GM12878 (cell line): ENCODE results near the gene CD27.

Experiments used
- BCL11A ChIP-seq: IDR thresholded peaks from 2 replicates; pipeline ENCODE4 v1.6.1; 2011; ENCODE audit warnings: low read depth, low read length
- CTCF ChIP-seq, 3 experiments: IDR thresholded peaks in 2 of 3; conservative IDR thresholded peaks in 1 of 3; 2 replicates each; pipeline ENCODE4 v1.5.1; 2011; ENCODE audit warnings: low read depth in 3 of 3, low read length in 3 of 3, mild to moderate bottlenecking in 3 of 3, control low read depth in 2 of 3, moderate library complexity in 2 of 3, inconsistent platforms in 1 of 3, mixed read lengths in 1 of 3; ENCODE audit not compliant: control insufficient read depth in 2 of 3, insufficient read depth in 1 of 3; ENCODE audit errors: extremely low read depth in 1 of 3
- EGR1 ChIP-seq, 2 experiments: IDR thresholded peaks; 1 replicate in 1 of 2; 2 replicates in 1 of 2; pipeline ENCODE4 v1.6.1; 2011 to 2012; ENCODE audit warnings: low read depth in 2 of 2, low read length in 2 of 2, borderline replicate concordance in 1 of 2, mild to moderate bottlenecking in 1 of 2, moderate library complexity in 1 of 2
- IKZF1 ChIP-seq: fragments of 450-650 bp; conservative IDR thresholded peaks from 2 replicates; pipeline ENCODE4 v1.6.1; 2017; ENCODE audit warnings: antibody characterized with exemption, mild to moderate bottlenecking
- JUND ChIP-seq: IDR thresholded peaks from 2 replicates; pipeline ENCODE4 v1.6.1; 2012; ENCODE audit warnings: low read depth, mild to moderate bottlenecking, low read length, improper control_type of control experiment, moderate library complexity
- POLR2A ChIP-seq: IDR thresholded peaks from 2 replicates; pipeline ENCODE4 v1.6.1; 2011; ENCODE audit warnings: low read depth, mild to moderate bottlenecking, low read length
- POLR2AphosphoS5 ChIP-seq: IDR thresholded peaks from 2 replicates; pipeline ENCODE4 v1.6.1; 2011; ENCODE audit warnings: mild to moderate bottlenecking, low read length, inconsistent platforms
- SREBF2 ChIP-seq: IDR thresholded peaks from 2 replicates; pipeline ENCODE4 v1.6.1; 2012; ENCODE audit warnings: mild to moderate bottlenecking, low read length
- STAT1 ChIP-seq: fragments of 450-650 bp; conservative IDR thresholded peaks from 2 replicates; pipeline ENCODE4 v1.6.1; 2014; ENCODE audit warnings: antibody characterized with exemption, mild to moderate bottlenecking

- no peak for TF ChIP-seq POLR2A
- no peak for TF ChIP-seq EGR1 (IDR thresholded peaks at IDR 0.05; ENCODE audit: borderline replicate concordance in 1 of 2, low read depth in 2 of 2, low read length in 2 of 2)
- TF ChIP-seq SREBF2 = no peak
- no peak for TF ChIP-seq POLR2AphosphoS5
- TF ChIP-seq STAT1 = no peak
- no peak for TF ChIP-seq JUND
- no peak for TF ChIP-seq CTCF (IDR thresholded peaks at IDR 0.05 in 2 of 3, conservative IDR thresholded peaks at IDR 0.05 in 1 of 3; ENCODE audit: control insufficient read depth in 2 of 3, extremely low read depth in 1 of 3, insufficient read depth in 1 of 3, low read depth in 3 of 3, low read length in 3 of 3)
- no peak for TF ChIP-seq BCL11A
- no peak for TF ChIP-seq IKZF1
Observed at GRCh38 chr12:6396031-6396430, 48.7 kb upstream of the CD27 start.
